ENCODE data around the gene ATXN7L1.

DNA sequence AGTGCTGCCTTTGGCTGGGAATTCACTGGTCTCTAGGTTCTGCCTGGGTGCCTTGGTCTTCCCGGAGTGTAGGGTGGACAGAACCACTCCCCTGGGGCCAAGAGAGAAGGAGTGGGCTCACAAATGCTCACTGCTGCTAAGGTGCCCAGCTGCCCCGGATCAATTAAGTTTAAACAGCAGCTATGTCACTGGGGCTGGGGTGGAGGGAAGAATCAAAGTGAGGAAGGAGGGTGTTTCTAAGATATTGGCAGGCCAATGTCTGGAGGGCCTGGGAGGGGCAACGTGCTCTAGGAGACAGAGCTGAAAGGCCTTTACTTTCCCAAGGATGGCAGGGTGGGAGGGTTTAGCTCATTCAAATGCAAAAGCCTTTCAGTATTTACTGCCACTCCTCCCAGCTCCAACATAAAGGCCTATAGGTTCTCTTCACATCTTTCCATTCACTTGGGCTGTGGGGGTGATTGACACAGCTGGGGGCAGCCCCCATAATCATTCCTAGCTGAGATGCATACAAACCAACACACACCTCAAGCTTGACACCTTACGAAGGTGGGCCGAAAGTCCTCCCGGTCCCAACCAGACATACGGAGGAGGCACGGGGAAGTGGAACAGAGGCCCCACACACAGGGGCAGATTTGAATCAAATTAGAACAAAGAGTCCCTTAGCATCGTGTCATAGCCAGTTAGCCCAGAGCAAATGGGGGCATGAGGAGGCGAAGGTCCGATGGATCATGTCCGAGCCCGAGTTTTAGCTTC lies 187.2 kb downstream of the ATXN7L1 start:
- TF ChIP-seq EZH2 (IDR thresholded peaks at IDR 0.05; ENCODE audit: borderline replicate concordance, insufficient read depth, low read depth, low read length, poor library complexity, severe bottlenecking), result no peak
- TF ChIP-seq, protein P1, sequence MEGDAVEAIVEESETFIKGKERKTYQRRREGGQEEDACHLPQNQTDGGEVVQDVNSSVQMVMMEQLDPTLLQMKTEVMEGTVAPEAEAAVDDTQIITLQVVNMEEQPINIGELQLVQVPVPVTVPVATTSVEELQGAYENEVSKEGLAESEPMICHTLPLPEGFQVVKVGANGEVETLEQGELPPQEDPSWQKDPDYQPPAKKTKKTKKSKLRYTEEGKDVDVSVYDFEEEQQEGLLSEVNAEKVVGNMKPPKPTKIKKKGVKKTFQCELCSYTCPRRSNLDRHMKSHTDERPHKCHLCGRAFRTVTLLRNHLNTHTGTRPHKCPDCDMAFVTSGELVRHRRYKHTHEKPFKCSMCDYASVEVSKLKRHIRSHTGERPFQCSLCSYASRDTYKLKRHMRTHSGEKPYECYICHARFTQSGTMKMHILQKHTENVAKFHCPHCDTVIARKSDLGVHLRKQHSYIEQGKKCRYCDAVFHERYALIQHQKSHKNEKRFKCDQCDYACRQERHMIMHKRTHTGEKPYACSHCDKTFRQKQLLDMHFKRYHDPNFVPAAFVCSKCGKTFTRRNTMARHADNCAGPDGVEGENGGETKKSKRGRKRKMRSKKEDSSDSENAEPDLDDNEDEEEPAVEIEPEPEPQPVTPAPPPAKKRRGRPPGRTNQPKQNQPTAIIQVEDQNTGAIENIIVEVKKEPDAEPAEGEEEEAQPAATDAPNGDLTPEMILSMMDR (IDR thresholded peaks at IDR 0.05), result no peak
